OCI-LY1 (cell line): ENCODE data around the gene SRP9.

ENCODE experiments used
- H2AFZ ChIP-seq: fragments of 200-600 bp; sonication (generic), shearing (Covaris generic); 2 replicates; pipeline ENCODE4 v1.6.0; 2014; ENCODE audit warnings: antibody characterized with exemption, mild to moderate bottlenecking, low read length
- H3F3A ChIP-seq: fragments of 200-600 bp; sonication (generic), shearing (Covaris generic); 2 replicates; pipeline ENCODE4 v1.6.0; 2014; ENCODE audit warnings: mild to moderate bottlenecking, antibody characterized with exemption, low read length, moderate library complexity; ENCODE audit not compliant: insufficient read depth
- H3K27ac ChIP-seq: fragments of 200-600 bp; sonication (generic); 2 replicates; pipeline ENCODE4 v1.5.1; 2014; ENCODE audit warnings: low read length, mixed run types, mild to moderate bottlenecking, low read depth; ENCODE audit not compliant: poor library complexity, severe bottlenecking
- H3K27me3 ChIP-seq: fragments of 200-600 bp; sonication (generic); 2 replicates; pipeline ENCODE4 v1.6.0; 2014; ENCODE audit warnings: antibody characterized with exemption, mild to moderate bottlenecking, low read length, moderate library complexity; ENCODE audit not compliant: insufficient read depth
- H3K36me3 ChIP-seq: fragments of 200-600 bp; sonication (generic); 2 replicates; pipeline ENCODE4 v1.6.1; 2014; ENCODE audit warnings: mild to moderate bottlenecking, antibody characterized with exemption, low read length, moderate library complexity, mixed read lengths; ENCODE audit not compliant: insufficient read depth
- H3K4me1 ChIP-seq: fragments of 200-600 bp; sonication (generic); 2 replicates; pipeline ENCODE4 v1.5.1; 2014; ENCODE audit warnings: mild to moderate bottlenecking, low read length, moderate library complexity; ENCODE audit not compliant: insufficient read depth, severe bottlenecking
- H3K4me2 ChIP-seq: fragments of 200-600 bp; sonication (generic), shearing (Covaris generic); 2 replicates; pipeline ENCODE4 v1.6.1; 2014; ENCODE audit warnings: low read length
- H3K4me3 ChIP-seq: fragments of 200-600 bp; sonication (generic); 2 replicates; pipeline ENCODE4 v1.5.1; 2014; ENCODE audit warnings: low read length, low read depth, mild to moderate bottlenecking, mixed read lengths; ENCODE audit not compliant: poor library complexity, severe bottlenecking
- H3K79me2 ChIP-seq: fragments of 200-600 bp; shearing (Covaris generic); 2 replicates; pipeline ENCODE4 v1.6.1; 2016; ENCODE audit warnings: mixed run types, low read length, mixed read lengths; ENCODE audit not compliant: insufficient read depth
- H3K9ac ChIP-seq: fragments of 200-600 bp; sonication (generic), shearing (Covaris generic); 2 replicates; pipeline ENCODE4 v1.6.1; 2014; ENCODE audit warnings: mild to moderate bottlenecking, low read length, mixed read lengths
- H3K9me2 ChIP-seq: fragments of 200-600 bp; sonication (generic), shearing (Covaris generic); 2 replicates; pipeline ENCODE4 v1.6.1; 2014; ENCODE audit warnings: low read depth, mild to moderate bottlenecking, low read length, mixed read lengths
- H3K9me3 ChIP-seq: fragments of 200-600 bp; shearing (Covaris generic); 2 replicates; pipeline ENCODE4 v1.6.1; 2014; ENCODE audit warnings: low read length, mixed read lengths
- H4K20me1 ChIP-seq: fragments of 200-600 bp; sonication (generic), shearing (Covaris generic); 2 replicates; pipeline ENCODE4 v1.6.0; 2016; ENCODE audit warnings: mild to moderate bottlenecking, low read length; ENCODE audit not compliant: insufficient read depth
- EZH2 ChIP-seq: fragments of 200-600 bp; sonication (generic), shearing (Covaris generic); IDR thresholded peaks from 2 replicates; pipeline ENCODE4 v1.8.0; 2017; ENCODE audit warnings: borderline replicate concordance, mixed run types, mild to moderate bottlenecking, antibody characterized with exemption, low read length, moderate library complexity, mixed read lengths
- TF ChIP-seq, protein P1 (sequence below): fragments of 200-600 bp; sonication (generic), shearing (Covaris generic); IDR thresholded peaks from 2 replicates; pipeline ENCODE4 v1.5.1; 2017; ENCODE audit warnings: mild to moderate bottlenecking, antibody characterized with exemption, low read length, moderate library complexity, mixed read lengths

The SRP9 gene

DNA sequence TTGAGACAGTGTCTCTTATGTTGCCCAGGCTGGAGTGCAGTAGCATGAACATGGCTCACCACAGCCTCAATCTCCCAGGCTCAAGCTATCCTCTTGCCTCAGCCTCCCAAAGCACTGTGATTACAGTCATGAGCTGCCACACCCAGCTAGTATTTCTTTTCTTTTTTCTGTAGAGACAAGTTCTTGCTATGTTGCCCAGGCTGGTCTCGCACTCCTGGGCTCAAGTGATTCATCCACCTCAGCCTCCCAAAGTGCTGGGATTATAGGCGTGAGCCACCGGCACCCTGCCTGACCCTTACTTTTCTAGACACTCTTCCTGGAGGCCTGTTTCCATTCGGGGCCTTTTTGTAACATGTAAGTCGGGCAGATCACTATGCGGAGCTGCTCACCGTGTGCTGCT, 30.1 kb upstream of the SRP9 start:
- Histone ChIP-seq H3K4me1 (no peaks in the 10 kb centered on the region), H4K20me1 (no peaks in the 10 kb centered on the region), H3K9ac (no peak overlapping the region), H3K36me3 (no peaks in the 10 kb centered on the region), H3K27ac (no peak overlapping the region), H3K4me3 (no peak overlapping the region), H3K79me2 (no peaks in the 10 kb centered on the region), H3K9me3 (no peaks in the 10 kb centered on the region), H3K9me2 (no peaks in the 10 kb centered on the region), H3K4me2 (no peak overlapping the region), H3K27me3 (peaks cover 4% of the 10 kb centered on the region; the same call in 1 of the 2 replicates), H2AFZ (no peak overlapping the region), H3F3A (no peaks in the 10 kb centered on the region)
- TF ChIP-seq EZH2, result no peak
- TF ChIP-seq, protein P1, sequence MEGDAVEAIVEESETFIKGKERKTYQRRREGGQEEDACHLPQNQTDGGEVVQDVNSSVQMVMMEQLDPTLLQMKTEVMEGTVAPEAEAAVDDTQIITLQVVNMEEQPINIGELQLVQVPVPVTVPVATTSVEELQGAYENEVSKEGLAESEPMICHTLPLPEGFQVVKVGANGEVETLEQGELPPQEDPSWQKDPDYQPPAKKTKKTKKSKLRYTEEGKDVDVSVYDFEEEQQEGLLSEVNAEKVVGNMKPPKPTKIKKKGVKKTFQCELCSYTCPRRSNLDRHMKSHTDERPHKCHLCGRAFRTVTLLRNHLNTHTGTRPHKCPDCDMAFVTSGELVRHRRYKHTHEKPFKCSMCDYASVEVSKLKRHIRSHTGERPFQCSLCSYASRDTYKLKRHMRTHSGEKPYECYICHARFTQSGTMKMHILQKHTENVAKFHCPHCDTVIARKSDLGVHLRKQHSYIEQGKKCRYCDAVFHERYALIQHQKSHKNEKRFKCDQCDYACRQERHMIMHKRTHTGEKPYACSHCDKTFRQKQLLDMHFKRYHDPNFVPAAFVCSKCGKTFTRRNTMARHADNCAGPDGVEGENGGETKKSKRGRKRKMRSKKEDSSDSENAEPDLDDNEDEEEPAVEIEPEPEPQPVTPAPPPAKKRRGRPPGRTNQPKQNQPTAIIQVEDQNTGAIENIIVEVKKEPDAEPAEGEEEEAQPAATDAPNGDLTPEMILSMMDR, result no peak

DNA sequence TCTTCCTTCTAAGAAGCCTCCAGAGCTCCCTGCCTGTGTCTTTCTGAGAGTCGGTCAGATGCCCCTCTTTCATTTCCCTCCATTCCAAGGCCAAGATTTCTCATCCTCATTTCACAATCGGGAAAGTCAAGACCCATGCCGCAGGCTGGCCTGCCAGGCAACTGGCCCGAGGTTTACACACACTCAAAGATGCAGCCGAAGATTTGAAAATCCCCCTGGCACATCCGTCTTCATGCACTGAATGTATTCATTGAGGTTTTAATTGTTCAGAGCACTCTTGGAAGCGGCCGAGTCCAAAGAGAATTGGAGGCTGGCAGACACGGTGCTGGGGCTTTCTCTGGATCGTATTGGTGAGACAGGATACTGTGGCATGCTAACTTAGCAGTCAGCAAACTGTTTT, 29.1 kb upstream of the SRP9 start:
- H3K9me2 ChIP-seq, result no peaks in the 10 kb centered on the region
- no peaks in the 10 kb centered on the region for H3K9me3 ChIP-seq
- H3K4me1 ChIP-seq, result no peaks in the 10 kb centered on the region
- H3K4me3 ChIP-seq, result no peak overlapping the region
- no peak overlapping the region for H2AFZ ChIP-seq
- H3K9ac ChIP-seq, result no peak overlapping the region
- H3K36me3 ChIP-seq, result no peaks in the 10 kb centered on the region
- H3K27ac ChIP-seq, result no peak overlapping the region
- no peaks in the 10 kb centered on the region for H3K79me2 ChIP-seq
- no peaks in the 10 kb centered on the region for H3F3A ChIP-seq
- peaks cover 4% of the 10 kb centered on the region; the same call in 1 of the 2 replicates for H3K27me3 ChIP-seq
- no peaks in the 10 kb centered on the region for H4K20me1 ChIP-seq
- no peak for TF ChIP-seq EZH2
- TF ChIP-seq, protein P1, result no peak
- H3K4me2 ChIP-seq, result no peak overlapping the region

DNA sequence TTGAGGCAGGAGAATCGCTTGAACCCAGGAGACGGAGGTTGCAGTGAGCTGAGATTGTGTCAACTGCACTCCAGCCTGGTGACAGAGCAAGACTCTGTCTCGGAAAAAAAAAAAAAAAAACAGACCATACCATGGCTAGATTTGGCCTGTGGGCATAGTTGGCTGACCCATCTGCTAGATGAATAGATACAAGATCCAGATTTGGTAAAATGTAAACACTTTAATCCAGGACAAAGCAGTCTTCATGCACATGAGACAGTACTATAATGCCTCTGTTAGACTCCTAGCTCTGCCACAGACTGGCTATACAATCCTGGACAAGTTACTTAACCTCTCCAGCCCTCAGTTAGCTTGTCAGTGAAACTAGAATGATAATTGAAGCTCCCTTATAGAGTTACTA, 27.9 kb upstream of the SRP9 start:
- Histone ChIP-seq H3K4me1 (no peaks in the 10 kb centered on the region), H3F3A (no peaks in the 10 kb centered on the region), H3K4me3 (no peak overlapping the region), H3K27me3 (peaks cover 4% of the 10 kb centered on the region; the same call in 1 of the 2 replicates), H3K9me3 (no peaks in the 10 kb centered on the region), H3K79me2 (no peaks in the 10 kb centered on the region), H3K9me2 (no peaks in the 10 kb centered on the region), H3K9ac (no peak overlapping the region), H3K4me2 (no peak overlapping the region), H4K20me1 (no peaks in the 10 kb centered on the region), H3K27ac (no peak overlapping the region), H2AFZ (no peak overlapping the region), H3K36me3 (no peaks in the 10 kb centered on the region)
- TF ChIP-seq, protein P1, result no peak
- TF ChIP-seq EZH2, result no peak
